Mammary epithelial cell (primary cell): Measurements from ENCODE around the gene BCDIN3D.

Experiments used
- CTCF ChIP-seq, 2 donors: IDR thresholded peaks in 1 of 2; conservative IDR thresholded peaks in 1 of 2; 2 replicates each; pipeline ENCODE4 v1.5.1; 2011 to 2012; ENCODE audit warnings: inconsistent platforms in 2 of 2, low read length in 2 of 2, mild to moderate bottlenecking in 2 of 2, control low read depth in 1 of 2, low read depth in 1 of 2; ENCODE audit not compliant: insufficient read depth in 1 of 2; ENCODE audit errors: extremely low read depth in 1 of 2
- EZH2 ChIP-seq: IDR thresholded peaks from 2 replicates; pipeline ENCODE4 v1.6.1; 2012; ENCODE audit warnings: low read length, inconsistent platforms, borderline replicate concordance

GRCh38 chr12:49891012-49891411 lies 48.1 kb upstream of the BCDIN3D start:
- TF ChIP-seq CTCF (conservative IDR thresholded peaks at IDR 0.05 in 1 of 2, IDR thresholded peaks at IDR 0.05 in 1 of 2; ENCODE audit: extremely low read depth in 1 of 2, insufficient read depth in 1 of 2, low read depth in 1 of 2, low read length in 2 of 2) (no peak), EZH2 (no peak)
